GM18868 (cell line): ENCODE data around the gene PLD3.
"Not testable (repeated sequence)": the region's sequence is repeated elsewhere in the genome, so short reads cannot be mapped to it uniquely, and the experiment has no call there.

Source experiments
- ATAC-seq: cut with Tn5 transposase; IDR thresholded peaks from one replicate; pipeline ENCODE4 v1.9.1; 2021; ENCODE audit warnings: mild to moderate bottlenecking, moderate library complexity; ENCODE audit not compliant: unreplicated experiment

PLD3 gene

DNA sequence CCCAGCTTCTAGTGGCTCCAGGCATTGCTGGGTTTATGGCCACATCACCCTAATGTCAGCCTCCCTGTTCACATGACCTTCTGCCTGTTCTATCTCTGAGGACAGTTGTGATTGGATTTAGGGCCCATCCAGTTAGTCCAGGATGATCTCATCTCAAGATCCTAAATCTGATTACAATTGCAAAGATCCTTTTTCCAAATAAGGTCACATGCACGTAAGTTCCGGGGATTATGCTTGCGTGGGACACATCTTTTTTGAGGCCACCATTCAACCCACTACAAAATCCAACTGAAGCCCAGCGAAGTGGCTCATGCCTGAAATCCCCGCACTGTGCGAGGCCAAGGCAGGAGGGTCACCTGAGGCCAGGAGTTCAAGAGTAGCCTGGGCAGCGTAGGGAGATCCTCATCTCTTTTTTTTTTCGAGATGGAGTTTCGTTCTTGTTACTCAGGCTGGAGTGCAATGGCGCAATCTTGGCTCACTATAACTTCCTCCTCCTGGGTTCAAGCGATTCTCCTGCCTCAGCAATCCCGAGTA is 12.3 kb downstream of the PLD3 start:
- ATAC-seq, result no peak

DNA sequence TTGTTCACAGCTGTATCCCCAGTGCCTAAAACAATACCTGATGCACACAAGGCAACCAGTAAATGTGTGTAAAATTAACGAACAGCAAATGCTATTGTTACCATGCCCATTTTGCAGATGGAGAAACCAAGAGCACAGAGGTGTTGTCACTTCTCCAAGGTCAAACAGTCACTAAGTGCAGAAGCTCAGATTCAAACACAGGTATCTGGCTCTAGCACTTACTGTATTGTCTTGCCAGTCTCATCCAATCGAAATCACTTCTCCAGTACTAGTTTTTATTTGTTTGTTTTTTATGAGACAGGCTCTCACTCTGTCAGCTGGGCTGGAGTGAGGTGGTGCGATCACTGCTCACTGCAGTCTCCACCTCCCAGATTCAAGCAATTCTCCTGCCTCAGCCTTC is 13.7 kb downstream of the PLD3 start:
- ATAC-seq, result no peak

- no peak for ATAC-seq
These were observed 14.6 kb downstream of the PLD3 start for GRCh38 chr19:40363069-40363468.

DNA sequence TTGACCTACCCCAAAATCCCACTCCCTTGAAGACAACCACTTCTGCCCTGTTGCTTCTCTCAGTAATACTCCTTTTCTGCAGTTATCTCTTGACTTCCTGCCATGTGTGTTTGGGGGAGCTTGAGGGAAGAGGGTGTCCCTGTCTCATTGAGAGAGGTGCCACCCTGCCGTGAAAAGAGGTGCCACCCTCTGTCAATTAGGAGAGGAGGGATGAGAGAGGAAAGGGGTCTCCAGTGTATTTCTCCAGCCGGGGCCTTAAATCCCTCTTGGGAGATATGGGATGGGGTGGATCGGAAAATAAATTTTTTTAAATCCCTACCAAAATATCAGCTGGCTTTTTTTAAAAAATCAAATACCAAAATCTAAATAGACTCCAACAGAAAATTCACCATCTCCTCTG is 16.5 kb downstream of the PLD3 start:
- ATAC-seq, result no peak

GRCh38 chr19:40365613-40366401 is 17.3 kb downstream of the PLD3 start:
- no peak for ATAC-seq

GRCh38 chr19:40366697-40367561 is 18.4 kb downstream of the PLD3 start:
- ATAC-seq, result no peak

DNA sequence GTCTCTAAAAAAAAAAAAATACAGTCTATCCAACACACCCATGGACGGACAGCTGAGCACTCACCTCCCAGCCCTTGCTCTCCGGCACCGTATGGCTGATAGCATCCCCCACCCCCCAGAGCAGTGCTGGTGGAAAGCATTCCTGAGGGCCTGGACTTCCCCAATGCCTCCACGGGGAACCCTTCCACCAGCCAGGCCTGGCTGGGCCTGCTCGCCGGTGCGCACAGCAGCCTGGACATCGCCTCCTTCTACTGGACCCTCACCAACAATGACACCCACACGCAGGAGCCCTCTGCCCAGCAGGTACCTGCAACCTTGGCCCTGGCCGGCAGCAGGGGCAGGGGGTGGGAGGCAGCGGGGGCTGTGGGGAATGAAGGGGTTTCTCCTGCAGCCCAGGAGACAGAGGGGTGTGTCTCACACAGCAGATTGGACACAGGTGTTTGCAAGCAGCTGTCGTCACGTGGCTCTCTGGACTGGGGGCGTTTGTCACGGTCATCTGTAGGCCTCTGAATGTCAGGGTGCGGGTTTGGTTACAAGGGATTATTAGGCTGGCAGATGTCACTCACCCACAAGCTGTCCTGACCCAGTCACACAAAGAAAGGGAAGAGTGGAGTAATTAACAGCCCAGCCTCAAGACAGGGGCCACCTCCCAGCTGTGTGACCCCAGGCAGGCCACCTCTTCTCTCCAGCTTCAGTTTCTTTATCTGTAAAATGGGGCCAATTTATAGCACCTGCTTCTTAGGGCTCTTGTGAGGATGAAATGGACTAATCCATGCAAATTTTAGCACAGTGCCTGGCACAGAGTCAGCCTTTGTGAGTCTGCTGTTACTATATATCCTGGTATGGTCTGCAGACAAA is 19.3 kb downstream of the PLD3 start:
- ATAC-seq, result no peak

GRCh38 chr19:40369797-40370196 is 21.3 kb downstream of the PLD3 start:
- no peak for ATAC-seq

- not testable (repeated sequence) for ATAC-seq
These were observed 21.8 kb downstream of the PLD3 start for GRCh38 chr19:40370253-40370652.

DNA sequence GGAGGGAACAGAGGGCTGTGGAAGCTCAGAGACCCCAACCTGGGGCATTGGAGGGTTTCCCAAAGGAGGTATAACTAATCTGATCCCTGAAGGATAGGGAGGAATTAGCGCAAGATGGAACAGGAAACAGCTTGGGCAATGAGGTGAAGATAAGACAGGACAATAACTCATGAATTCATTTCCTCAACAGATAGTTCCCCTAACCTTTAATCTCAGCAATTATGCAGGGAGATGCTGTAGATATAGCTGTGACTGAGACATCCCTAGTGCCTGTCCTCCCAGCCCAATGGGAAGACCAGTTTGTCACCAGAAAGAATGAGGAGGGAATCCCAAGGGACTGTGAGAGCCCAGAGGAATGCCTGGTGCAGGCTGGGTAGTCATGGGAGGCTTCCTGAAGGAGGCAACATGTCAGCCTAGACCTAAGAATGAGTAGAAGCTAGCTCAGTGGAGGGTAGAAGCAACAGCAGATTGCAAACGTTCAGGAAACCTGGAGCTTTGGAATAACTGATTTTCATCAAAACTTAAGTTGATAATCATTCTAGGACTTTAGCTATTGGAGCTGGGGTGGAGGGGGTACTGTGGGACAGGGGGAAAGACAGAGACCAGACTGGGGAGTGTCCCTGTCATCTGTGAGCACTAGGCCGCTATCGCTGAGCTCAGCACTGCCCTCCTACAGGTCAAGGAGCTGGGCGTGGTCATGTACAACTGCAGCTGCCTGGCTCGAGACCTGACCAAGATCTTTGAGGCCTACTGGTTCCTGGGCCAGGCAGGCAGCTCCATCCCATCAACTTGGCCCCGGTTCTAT is 22.7 kb downstream of the PLD3 start:
- ATAC-seq, result no peak

GRCh38 chr19:40371802-40372122 is 23.3 kb downstream of the PLD3 start:
- no peak for ATAC-seq

DNA sequence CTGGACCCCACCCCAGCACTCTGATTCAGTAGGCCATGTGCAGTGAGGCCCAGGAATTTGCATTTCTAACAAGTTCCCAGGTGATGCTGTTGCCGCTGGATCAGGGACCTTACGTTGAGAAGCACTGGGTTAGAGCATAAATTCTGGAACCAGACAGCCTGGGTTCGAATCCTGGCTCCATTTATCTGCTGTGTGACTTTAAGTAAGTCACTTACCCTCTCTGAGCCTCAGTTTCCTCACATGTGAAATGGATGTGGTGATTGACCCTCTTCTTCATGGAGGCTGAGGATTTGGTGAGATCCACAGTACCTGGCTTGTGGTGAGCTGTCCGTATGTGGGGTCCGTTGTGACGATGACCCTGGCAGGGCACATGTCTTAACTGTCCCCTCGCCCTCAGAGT is 25.6 kb downstream of the PLD3 start:
- ATAC-seq, result no peak

DNA sequence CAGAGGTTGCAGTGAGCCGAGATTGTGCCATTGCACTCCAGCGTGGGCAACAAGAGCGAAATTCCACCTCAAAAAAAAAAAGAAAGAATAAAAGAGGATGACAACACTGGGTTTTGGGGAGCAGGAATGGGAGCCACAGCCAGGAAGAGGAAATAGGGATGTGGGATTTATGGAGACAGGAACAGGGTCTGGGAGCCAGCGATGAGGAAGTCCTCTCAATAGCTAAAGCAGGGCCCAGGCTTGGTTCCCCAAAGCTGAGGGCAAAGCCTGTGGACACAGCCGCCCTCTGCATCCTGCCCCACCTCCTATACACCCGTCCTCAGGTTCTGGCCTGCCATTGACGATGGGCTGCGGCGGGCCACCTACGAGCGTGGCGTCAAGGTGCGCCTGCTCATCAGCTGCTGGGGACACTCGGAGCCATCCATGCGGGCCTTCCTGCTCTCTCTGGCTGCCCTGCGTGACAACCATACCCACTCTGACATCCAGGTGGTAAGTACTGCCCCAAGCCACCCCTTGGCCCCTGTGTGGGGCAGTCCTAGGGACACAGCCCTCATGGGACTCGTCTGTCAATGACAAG is 27.9 kb downstream of the PLD3 start:
- no peak for ATAC-seq

GRCh38 chr19:40377876-40378385 is 29.4 kb downstream of the PLD3 start:
- no peak for ATAC-seq

GRCh38 chr19:40378509-40378908 is 30.0 kb downstream of the PLD3 start:
- no peak for ATAC-seq

DNA sequence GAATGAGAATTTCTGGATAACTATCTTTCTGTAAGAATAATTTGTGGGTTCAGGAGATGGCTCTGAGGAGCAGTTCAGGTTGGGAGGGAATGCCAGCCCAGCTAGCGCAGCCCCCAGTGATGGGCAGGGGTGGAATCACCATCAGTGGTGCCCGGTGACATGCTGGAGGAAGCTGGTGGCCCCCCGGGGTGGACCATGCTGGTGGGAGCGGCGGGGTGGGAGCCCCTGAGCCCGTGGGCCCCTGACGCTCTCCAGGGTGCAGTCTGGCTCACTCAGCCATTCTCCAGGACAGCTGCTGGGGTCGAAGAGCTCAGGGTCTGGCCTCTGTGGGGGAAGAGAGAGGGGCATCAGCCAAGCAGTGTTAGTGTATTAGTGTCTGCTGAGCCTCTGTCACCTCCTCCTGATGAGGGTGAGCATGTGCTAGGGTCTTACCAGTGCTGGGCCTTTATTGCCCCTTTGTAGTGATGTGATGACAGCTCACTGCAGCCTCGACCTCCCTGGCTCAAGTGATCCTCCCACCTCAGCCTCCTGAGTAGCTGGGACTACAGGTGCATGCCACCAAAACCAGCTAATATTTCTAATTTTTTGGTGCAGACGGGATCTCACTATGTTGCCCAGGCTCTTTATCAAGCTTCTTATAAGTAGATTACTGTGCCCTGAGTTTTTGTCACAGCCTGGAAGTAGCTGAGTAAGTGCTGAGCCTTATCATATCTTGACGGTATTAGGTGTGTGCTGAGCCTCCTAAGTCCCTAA is 31.1 kb downstream of the PLD3 start:
- ATAC-seq, result no peak

DNA sequence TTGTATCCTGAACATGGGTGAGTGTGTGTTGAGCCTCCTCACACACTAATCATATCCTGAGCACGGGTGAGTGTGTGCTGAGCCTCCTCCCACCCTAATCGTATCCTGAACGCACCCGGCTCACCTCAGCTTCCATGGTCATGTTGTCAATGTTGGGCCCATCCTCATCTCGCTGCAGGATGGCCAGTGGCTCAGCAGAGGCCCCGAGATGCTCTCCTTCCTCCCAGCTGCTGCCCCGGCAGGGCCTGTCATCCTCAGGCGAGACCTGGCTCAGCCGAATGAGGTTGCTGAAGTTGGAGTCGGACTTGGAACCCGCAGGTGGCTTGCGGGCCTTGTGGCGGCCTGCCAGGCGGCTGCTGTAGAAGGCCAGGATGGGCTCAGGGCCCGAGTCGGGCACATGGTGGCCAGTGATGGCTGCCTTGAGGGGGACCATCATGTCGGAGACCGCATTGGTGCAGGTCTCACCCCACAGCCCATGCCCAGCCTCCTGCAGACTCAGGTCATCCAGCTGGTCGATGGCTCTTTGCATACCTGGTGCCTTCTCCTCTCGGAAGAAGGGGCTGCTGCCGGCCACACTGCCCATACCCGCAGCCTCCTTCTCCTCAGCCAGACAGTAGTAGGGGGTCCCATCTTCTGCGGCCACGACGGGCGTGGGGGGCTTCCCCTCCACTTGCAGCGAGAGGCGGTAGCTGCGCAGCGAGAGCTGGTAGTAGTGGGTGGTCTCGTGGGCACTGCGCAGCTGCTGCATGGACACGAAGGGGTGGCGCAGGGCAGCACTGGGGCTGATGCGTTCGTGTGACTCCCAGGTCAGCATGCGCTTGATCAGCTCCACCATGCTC is 31.9 kb downstream of the PLD3 start:
- ATAC-seq, result no peak

DNA sequence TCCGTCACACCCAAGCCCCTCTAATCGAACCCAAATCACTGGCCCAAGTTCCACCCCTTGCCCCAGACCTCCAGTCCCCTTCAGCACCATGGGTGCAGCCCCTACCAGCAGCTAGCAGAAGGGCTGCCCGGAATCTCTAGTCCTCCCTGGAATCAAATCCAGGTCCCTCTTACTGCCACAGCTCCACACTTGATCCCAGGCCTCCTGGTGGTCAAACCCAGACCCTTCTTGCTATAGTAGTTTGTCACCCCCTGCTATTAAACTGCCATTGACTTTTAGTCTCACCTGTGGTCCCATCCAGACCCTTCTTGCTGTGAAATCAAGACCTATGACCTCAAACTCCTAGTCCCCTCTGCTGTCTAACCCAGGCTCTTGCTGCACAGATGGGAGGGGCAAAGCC is 32.8 kb downstream of the PLD3 start:
- ATAC-seq, result no peak
